H7 (cell line): Measurements from ENCODE around the gene ZNF17. TPM values are rescaled to one million over a fixed set of nuclear protein-coding genes. Genes with fewer than 3 reads are reported as not detected.

ENCODE experiments used
- DNase-seq: peaks from one replicate; pipeline ENCODE4 v3.0.0; 2012
- H3K27me3 ChIP-seq: 2 replicates; pipeline ENCODE4 v1.6.0; 2011; ENCODE audit warnings: mild to moderate bottlenecking, low read length; ENCODE audit not compliant: control insufficient read depth, insufficient read depth
- H3K36me3 ChIP-seq: replicated peaks from 2 replicates; pipeline ENCODE4 v1.5.1; 2011; ENCODE audit warnings: low read length; ENCODE audit not compliant: control insufficient read depth, insufficient read depth
- H3K4me3 ChIP-seq: 2 replicates; pipeline ENCODE4 v1.5.1; 2011; ENCODE audit warnings: low read depth, mild to moderate bottlenecking, control low read depth, low read length, moderate library complexity; ENCODE audit not compliant: insufficient read depth
- total RNA-seq: library from RNA; depleted of rRNA; stranded (reverse); fragments of >200 nt; shearing (Covaris generic); gene quantifications from 2 replicates; pipeline ENCODE4 v1.2.3, GENCODE V29; 2014

The ZNF17 gene
- total RNA-seq, 1 experiment from 2014 or later, result 11.9 TPM

DNA sequence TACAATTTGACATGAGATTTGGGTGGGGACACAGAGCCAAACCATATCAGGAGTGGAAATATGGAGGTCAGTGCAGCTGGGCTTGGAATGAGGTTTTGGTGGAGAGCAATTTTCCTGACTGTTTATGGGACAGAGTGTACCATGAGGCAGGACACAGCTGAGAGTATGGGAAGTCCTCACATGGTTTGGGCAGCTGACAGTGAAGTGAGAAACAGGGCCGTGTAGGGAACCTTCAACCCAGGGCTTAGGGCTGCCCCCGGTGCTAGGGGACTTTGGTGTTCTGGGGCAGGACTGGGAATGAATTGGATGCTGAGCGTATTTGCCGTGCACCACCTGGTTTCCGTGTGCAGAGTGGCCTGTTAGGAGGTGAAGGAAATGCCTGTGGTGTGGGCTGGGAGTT lies 15.3 kb upstream of the ZNF17 start:
- Histone ChIP-seq H3K36me3 (peaks cover 6% of the 10 kb centered on the region), H3K4me3 (no peak overlapping the region), H3K27me3 (no peaks in the 10 kb centered on the region)
- no peak for DNase-seq

DNA sequence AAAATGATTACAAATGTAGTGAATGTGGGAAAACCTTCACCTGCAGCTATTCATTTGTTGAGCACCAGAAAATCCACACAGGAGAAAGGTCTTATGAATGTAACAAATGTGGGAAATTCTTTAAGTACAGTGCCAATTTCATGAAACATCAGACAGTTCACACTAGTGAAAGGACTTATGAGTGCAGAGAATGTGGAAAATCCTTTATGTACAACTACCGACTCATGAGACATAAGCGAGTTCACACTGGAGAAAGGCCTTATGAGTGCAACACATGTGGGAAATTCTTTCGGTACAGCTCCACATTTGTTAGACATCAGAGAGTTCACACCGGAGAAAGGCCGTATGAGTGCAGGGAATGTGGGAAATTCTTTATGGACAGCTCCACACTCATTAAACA lies 12.1 kb upstream of the ZNF17 start:
- Histone ChIP-seq H3K36me3 (peaks cover 6% of the 10 kb centered on the region), H3K27me3 (no peaks in the 10 kb centered on the region), H3K4me3 (no peak overlapping the region)
- no peak for DNase-seq

DNA sequence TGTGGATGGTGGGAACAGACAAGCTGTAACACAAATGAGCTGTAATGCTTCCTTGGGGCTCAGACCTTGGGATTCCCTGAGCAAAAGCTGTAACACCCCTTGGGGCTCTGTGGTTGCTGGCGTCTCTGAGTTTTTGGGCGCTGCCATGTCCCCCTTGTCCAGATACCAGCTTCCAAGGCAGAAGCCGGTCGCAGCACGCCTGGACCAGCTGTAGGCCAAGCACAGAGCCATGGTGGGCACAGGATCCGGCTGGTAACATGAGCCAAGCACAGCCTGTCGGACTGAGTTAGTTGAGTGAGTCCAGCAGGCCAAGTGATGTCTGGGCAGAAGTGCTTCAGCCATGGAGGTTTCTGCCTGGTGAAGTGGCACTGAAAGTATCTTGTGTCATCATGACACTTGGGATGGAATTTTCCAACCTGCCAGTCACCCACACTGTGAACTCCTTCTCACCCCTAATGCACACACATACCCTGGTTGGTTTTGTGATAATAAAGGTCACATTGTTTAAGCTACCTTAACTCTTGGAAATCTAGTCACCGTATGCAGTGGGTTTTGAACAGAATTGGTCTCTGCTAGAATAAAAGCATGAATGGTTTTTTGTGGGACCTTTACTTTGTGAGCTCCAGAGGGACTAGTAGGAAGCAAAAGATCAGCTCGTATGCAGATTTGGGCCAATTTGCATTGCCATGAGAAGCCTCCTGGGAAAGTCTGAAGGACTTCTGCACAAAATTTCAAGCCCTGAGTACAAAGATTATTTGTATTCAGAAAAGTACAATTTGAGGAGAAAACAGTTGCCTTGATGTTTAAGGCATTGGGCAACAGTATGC lies 7.0 kb upstream of the ZNF17 start:
- DNase-seq, result no peak
- no peak overlapping the region for H3K4me3 ChIP-seq
- H3K36me3 ChIP-seq, result peaks cover under 1% of the 10 kb centered on the region
- H3K27me3 ChIP-seq, result no peaks in the 10 kb centered on the region

DNA sequence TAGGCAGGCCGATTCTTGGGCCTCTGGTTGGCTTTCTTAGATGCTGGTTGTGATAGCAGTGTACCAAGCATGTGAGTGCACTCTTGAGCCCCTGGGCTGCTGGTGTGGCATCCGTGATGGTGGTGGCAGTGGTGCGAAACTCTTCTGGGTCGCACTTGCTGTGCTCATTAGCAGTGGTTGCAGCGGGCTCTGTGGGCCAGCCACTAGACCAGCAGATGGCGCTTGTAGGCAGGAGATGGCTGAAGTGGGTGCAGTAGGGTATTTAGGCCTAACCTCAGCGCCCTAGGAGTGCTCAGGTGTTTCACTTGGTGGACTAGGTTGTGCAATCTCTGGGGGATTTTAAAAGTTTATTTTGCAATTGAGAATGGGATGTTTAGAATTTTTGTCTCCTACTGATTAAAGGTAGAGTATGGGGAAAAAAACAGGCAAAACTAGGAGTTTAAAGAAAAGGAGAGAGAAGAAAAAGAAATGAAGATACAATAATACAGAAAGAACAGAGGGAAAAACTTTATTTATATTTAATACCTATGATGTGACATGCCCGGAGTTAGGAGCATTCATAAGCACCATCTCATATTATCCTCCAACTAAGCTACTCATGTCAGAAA lies 4.3 kb upstream of the ZNF17 start:
- Histone ChIP-seq H3K4me3 (no peak overlapping the region), H3K27me3 (no peaks in the 10 kb centered on the region), H3K36me3 (no peaks in the 10 kb centered on the region)
- DNase-seq, result peak; percentile 88

DNA sequence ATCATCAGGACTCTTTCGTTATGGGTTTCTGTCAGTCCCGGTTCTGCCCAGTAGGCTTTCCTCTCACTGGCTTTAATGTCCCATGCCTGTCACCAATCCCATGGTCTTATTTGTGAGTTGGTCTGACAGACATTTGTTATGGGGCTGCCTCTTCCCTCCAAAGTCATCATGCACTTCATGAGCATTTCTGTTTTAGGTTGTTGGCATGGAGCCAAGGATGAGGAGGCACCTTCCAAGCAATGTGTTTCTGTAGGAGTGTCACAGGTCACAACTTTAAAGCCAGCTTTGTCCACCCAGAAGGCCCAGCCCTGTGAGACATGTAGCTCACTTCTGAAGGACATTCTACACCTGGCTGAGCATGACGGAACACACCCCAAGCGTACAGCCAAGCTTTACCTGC lies 8.5 kb downstream of the ZNF17 start:
- Histone ChIP-seq H3K4me3 (no peak overlapping the region), H3K27me3 (no peaks in the 10 kb centered on the region)

DNA sequence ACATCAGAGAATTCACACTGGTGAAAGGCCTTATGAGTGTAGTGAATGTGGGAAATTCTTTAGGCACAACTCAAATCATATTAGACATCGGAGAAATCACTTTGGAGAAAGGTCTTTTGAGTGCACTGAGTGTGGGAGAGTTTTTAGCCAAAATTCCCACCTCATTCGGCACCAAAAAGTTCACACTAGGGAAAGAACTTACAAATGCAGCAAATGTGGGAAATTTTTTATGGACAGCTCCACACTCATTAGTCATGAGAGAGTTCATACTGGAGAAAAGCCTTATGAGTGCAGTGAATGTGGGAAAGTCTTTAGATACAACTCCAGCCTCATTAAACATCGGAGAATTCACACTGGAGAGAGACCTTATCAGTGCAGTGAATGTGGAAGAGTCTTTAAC lies 10.1 kb downstream of the ZNF17 start:
- H3K4me3 ChIP-seq, result no peak overlapping the region
- H3K27me3 ChIP-seq, result no peaks in the 10 kb centered on the region
- H3K36me3 ChIP-seq, result peaks cover 11% of the 10 kb centered on the region
- DNase-seq, result no peak

More for the DNA sequence above, 8.5 kb downstream of the ZNF17 start:
- DNase-seq, result no peak
- H3K36me3 ChIP-seq, result peaks cover 11% of the 10 kb centered on the region

DNA sequence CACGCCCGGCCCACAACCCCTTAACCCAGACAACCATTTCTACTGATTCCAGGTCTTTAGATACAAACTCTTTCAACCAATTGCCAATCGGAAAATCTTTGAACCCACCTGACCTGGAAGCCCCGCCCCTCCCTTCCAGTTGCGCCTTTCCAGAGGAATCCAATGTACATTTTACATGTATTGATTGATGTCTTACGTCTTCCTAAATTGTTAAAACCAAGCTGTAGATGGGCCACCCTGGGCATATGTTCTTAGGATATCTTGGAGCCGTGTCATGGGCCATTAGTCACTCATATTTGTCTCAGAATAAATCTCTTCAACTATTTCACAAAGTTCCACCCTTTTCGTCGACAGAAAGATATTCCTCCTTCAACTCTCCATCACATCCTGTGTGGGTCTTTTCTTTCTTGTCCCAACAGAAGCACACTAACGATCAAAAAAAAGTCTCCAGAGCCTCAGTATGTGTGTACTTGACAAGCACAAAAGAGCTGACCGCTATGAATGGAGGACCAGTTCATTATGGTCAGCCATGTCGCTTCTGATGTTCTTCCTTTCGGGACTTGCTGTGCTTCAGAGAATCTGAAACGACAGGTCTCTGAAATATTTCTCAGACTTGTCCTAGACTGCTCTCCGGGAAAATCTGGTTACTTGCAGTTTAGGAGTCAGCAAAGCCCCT lies 23.6 kb downstream of the ZNF17 start:
- no peaks in the 10 kb centered on the region for H3K36me3 ChIP-seq
- DNase-seq, result no peak
- H3K27me3 ChIP-seq, result no peaks in the 10 kb centered on the region
- H3K4me3 ChIP-seq, result peak overlapping the region; percentile 52

DNA sequence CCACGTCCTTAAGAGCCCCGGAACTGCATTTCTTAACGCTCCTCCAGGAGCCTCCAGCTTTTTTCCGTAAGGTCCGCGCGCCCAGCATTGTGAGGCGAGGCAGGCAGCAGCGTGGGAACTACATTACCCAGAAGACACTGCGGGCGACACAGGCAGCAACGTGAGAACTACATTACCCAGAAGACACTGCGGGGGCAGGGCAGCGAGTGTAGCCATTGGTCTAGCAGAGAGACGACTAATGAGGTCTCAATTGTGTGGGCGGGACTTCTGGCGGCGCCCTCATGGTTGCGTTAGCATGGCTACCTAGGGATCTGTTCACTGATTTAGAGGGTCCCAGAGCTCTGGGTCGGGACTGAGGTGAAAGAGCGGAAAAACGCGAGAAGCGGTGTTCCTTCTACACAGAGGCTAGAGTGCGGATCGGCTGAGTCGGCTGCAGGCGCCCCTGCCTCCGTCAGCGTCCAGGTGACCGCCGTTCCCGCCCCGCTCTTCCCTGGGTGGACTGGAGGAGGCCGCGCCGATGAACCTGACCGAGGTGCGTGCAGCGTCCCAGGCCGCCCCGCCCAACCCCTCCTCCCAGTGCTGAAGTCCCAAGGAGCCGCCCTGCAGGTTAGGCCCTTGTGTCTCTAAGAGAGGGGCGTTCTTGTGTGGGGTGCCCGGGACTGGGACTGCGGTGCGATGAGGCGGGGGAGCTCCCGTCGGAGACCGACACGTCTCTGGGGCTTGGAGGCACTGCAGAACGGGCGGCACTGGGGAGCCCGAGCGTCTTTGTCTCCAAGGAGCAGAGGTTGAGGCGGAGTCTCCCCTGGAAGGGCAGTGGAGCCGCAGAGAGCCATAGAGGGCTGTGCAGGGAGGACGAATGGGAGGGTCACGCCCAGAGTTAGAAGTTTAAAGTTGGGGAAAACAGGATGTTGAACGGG lies 24.4 kb downstream of the ZNF17 start, which contains the start of gene ZNF749:
TSS of gene ZNF749 (plus strand) at position 264 of the 917 bp plus-strand sequence. CDS start at position 518, 254 bp downstream.
- Histone ChIP-seq H3K4me3 (peak within 1 kb of the TSS; percentile 84), H3K27me3 (no peaks in the 10 kb centered on the region), H3K36me3 (no peaks in the 10 kb centered on the region)
- DNase-seq, result peak; percentile 92

DNA sequence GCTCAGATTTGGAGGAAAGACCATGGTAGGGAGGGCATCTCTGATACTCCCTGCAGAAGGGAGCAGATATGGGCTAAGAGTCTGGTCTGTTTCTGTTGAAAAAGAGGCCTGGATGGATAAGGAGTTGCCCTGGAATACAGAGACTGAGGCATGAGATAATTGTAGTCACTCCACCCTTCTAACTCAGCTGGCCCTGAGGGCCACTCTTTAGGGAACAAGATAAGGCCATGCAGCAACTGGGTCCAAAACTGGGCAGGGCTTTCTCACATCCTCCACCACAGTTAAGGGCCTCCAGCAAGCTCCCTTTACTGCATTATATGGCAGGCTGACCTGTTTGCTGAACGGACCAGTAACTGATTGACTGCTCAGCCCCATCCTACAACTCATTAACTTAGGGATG lies 25.5 kb downstream of the ZNF17 start:
- no peak for DNase-seq
- no peaks in the 10 kb centered on the region for H3K36me3 ChIP-seq
- H3K4me3 ChIP-seq, result no peak overlapping the region; the same call in 1 of the 2 replicates
- H3K27me3 ChIP-seq, result no peaks in the 10 kb centered on the region

DNA sequence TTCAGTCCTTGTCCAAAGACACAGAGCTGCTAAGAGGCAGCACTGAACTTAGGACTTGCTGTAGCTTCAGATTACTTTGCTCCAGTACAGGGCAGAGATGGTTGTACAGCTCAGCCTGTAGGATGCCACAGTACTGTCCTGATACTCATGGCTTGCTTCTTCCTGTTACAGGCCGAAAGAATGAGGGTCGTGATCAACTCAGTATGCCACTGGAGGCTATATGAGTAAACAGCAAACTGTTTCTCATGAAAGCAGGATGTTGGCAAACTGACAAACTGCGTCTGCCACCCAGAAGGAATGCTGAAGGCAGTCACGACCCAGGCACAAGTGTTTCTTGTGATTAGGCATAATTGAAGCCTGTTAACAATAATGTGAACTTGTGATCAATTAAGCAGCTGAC lies 27.0 kb downstream of the ZNF17 start:
- no peaks in the 10 kb centered on the region for H3K27me3 ChIP-seq
- H3K36me3 ChIP-seq, result no peaks in the 10 kb centered on the region; the same call in none of the 2 replicates

DNA sequence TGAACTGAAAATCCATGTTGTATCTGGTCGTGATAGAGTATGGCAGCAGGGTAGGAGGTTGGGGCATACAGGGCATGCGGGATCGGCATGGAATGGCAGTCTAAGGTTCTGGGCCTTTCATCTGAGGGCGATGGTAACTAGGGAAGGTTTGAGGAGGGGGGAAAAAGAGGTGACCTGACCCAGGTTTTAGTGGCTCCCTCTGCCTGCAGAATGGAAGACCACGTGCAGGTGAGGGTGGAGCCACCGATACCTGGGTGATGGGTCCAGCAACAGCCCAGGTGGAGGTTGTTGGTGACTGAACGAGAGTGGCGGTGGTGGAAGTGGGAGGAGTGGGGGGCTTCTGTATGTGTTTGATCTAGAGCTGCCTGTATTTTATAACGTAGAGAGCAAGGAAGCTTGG lies 28.0 kb downstream of the ZNF17 start:
- Histone ChIP-seq H3K4me3 (no peak overlapping the region), H3K36me3 (peaks cover 8% of the 10 kb centered on the region), H3K27me3 (no peaks in the 10 kb centered on the region)
- DNase-seq, result peak; percentile 55

More for the DNA sequence above, 27.0 kb downstream of the ZNF17 start:
- no peak overlapping the region for H3K4me3 ChIP-seq
- DNase-seq, result no peak

DNA sequence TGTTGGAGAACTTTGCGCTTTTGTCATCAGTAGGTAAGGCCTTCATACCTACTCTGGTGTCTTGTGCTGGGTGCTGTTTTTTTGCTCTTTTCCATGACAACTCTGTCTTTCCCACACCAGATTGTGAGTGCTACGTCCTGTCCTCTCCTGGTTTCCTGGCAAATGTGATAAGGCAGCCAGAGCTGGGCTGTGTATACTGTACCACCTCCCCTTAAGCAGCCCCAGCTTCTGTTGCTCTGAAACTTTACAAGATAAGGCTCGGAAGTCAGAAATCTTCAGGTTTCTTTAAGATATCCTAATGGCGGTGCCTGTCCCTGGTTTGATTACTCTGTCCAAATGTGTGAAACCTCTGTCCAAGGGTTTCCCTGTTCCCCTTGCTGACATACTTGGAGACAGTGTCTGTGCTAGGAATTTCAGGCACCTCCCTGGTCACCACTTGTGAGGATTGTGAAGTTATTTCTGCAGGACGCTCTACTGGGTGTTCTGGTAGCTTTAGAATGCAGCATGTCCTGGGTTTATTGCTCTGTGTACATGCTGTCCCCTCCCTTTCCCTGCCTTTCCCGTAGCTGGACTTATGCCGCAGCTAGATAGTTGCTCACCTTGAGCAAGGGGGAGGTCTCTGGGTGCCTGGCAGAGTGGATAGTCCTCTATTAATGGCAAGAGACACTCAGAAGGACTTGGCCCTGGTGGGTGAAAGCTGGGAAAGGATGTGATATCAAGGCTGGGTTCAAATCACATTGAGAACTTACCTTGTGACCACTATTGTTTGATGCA lies 31.2 kb downstream of the ZNF17 start:
- Histone ChIP-seq H3K27me3 (no peaks in the 10 kb centered on the region), H3K36me3 (peaks cover 17% of the 10 kb centered on the region), H3K4me3 (no peak overlapping the region)
- DNase-seq, result no peak

DNA sequence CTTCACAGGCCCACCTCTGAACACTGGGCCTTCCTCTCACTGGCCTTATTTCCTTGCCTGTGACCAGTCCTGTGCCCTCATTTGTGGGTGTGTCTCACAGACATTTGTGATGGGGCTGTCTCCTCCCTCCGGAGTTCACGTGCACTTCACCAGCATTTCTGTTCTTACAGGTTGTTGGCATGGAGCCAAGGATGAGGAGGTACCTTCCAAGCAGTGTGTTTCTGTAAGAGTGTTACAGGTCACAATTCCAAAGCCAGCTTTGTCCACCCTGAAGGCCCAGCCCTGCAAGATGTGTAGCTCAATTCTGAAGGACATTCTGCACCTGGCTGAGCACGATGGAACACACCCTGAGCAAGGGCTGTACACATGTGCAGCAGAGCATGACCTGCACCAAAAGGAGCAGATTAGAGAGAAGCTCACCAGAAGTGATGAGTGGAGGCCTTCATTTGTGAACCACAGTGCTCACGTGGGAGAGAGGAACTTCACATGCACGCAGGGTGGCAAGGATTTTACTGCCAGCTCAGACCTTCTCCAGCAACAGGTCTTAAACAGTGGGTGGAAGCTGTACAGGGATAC lies 32.2 kb downstream of the ZNF17 start:
- peaks cover 17% of the 10 kb centered on the region for H3K36me3 ChIP-seq
- no peak for DNase-seq
- no peak overlapping the region for H3K4me3 ChIP-seq
- no peaks in the 10 kb centered on the region for H3K27me3 ChIP-seq
